Measurements from ENCODE around the gene TNS1.

The TNS1 gene

DNA sequence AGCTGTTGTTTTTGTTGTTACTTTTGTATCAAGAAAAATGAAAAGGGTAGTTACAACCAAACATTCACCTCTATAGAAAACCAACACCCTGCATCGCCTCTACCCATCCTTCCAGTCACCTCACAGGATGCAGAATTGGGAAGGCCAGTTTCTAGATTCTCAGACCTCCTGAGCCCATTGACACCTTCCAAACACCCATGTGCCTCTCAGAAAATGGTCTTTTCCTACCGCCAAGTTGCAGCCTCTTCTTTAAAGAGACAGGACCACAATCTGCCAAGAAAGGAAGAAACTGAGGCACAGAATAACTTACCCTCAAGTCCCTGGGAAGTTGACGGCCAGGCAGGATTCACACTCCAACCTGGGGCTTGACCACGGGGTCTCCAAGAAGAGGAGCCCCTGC, 101.4 kb downstream of the TNS1 start:
- Histone ChIP-seq H3K36me3 (ENCODE audit: control insufficient read depth in 1 of 2, insufficient read depth in 2 of 2, low read length in 2 of 2) (peaks cover 20 to 28% of the 10 kb centered on the region in 2 donors), H3K4me3 (ENCODE audit: low read depth in 1 of 2, low read length in 2 of 2) (no peak overlapping the region), H3K27ac (ENCODE audit: low read length) (peak overlapping the region; percentile 94), H3K4me1 (ENCODE audit: control insufficient read depth in 1 of 2, insufficient read depth in 2 of 2, low read length in 2 of 2) (peaks cover 57 to 92% of the 10 kb centered on the region in 2 donors), H3K27me3 (ENCODE audit: low read depth, low read length) (no peaks in the 10 kb centered on the region), H3K9me3 (ENCODE audit: control insufficient read depth in 1 of 2, low read length in 2 of 2) (no peaks in the 10 kb centered on the region)

DNA sequence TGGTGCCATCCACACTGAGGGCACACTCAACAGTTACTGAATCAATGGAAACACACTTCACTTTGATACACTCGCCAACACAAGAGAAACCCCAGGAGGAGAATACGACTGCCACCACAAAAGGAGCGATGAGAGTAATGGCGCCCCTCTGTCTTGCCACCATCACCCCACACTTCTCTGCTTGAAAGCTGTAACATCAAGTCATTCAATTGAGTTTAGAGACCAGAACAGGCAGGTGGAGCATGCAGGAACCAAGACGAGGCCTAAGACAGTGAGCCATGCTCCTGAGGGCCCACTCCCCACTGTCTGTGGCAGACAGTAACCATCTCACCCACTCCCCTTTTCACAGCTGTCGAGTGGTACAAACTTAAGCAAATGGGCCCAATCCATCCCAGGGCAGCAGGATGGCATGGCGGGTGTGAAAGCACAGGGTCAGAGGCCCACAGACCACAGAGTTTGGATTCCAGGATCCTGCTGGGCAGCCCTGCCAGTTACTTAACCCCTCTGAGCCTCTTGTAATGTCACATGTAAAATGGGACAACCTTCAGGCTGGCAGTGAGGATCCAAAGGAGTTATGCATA, 101.9 kb downstream of the TNS1 start:
- Histone ChIP-seq H3K4me3 (ENCODE audit: low read depth in 1 of 2, low read length in 2 of 2) (no peak overlapping the region), H3K27ac (ENCODE audit: low read length) (peak overlapping the region; percentile 94), H3K27me3 (ENCODE audit: low read depth, low read length) (no peaks in the 10 kb centered on the region), H3K36me3 (ENCODE audit: control insufficient read depth in 1 of 2, insufficient read depth in 2 of 2, low read length in 2 of 2) (peaks cover 25 to 33% of the 10 kb centered on the region in 2 donors), H3K4me1 (ENCODE audit: control insufficient read depth in 1 of 2, insufficient read depth in 2 of 2, low read length in 2 of 2) (peaks cover 55 to 86% of the 10 kb centered on the region in 2 donors), H3K9me3 (ENCODE audit: control insufficient read depth in 1 of 2, low read length in 2 of 2) (no peaks in the 10 kb centered on the region)

DNA sequence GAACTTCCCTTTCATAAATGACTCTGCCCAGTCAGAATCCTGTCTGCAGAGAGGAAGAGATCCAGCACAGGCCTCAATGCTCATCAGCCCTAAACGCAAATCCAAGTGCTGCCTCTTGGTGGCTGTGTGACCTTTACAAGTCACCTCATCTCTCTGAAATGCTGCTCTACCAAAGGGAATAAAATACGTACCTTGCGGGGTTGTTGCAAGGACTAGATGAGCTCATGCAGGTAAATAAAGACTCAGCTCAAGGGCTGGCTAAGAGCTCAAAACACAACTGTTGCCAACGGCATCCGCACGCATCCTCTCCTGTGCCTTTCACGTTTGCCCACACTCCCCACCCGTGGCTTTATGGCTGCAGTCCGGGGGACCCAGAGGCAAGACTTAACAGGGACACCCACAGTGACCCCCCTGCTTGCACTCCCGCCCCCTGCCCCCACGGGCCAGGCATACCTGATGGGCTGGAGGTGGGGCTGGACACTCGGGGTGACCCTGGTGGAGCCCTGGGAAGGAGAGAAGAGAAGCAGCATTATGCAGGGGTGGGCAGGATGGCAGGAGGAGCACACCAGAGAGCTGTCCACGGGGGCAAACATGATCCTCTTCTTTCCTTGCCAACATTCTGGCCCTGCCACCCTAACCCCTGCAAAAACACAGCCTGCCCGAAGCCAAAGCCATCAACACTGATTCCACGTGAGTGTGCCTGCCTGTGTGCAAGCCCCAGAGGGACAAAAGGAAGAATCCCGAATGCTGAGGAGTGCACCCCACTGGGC, 102.6 kb downstream of the TNS1 start:
- Histone ChIP-seq H3K36me3 (ENCODE audit: control insufficient read depth in 1 of 2, insufficient read depth in 2 of 2, low read length in 2 of 2) (peaks cover 32 to 38% of the 10 kb centered on the region in 2 donors), H3K4me1 (ENCODE audit: control insufficient read depth in 1 of 2, insufficient read depth in 2 of 2, low read length in 2 of 2) (peaks cover 55 to 80% of the 10 kb centered on the region in 2 donors), H3K4me3 (ENCODE audit: low read depth in 1 of 2, low read length in 2 of 2) (no peak overlapping the region), H3K27me3 (ENCODE audit: low read depth, low read length) (no peaks in the 10 kb centered on the region), H3K27ac (ENCODE audit: low read length) (no peak overlapping the region), H3K9me3 (ENCODE audit: control insufficient read depth in 1 of 2, low read length in 2 of 2) (no peaks in the 10 kb centered on the region)

DNA sequence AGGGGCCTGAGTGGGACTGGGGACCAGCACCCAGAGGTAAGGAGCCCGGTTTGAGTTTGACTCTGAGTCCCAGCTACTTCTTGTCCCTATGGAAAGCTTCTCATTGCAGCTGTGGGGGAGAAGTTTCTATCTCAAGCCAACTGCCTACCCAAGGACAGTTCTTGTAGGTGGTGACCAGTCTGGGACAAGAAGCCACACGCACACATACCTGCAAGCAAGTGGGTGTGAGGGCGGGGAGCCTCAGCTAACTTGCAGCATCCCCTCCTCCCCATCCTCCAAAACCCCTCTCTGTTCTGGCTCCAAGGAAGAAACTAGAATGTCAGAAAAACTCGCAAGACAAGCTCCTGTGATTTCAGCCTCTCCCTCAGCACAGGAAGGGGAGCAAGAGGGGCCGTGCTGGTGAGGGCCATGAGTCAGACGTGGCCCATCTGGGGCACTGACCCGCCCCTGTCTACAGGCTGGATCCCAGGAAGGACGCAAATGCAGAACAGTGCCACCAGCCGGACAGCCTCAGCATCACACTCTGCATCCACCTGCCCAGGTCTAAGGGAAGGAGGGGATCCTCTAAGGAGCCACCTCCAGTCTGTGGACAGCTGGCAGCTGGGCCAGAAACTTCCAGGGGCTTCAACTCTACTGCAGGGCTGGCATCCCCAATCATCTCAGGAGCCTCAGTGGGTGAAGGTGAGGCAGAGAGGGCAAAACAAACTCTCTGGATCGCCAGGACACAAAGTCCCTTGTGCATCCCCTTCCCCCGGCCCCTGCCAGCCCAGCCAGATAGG, 103.4 kb downstream of the TNS1 start:
- H3K36me3 ChIP-seq (ENCODE audit: control insufficient read depth in 1 of 2, insufficient read depth in 2 of 2, low read length in 2 of 2), result peaks cover 38 to 43% of the 10 kb centered on the region in 2 donors
- H3K4me1 ChIP-seq (ENCODE audit: control insufficient read depth in 1 of 2, insufficient read depth in 2 of 2, low read length in 2 of 2), result peaks cover 50 to 72% of the 10 kb centered on the region in 2 donors
- no peak overlapping the region for H3K4me3 ChIP-seq (ENCODE audit: low read depth in 1 of 2, low read length in 2 of 2)
- H3K9me3 ChIP-seq (ENCODE audit: control insufficient read depth in 1 of 2, low read length in 2 of 2), result no peaks in the 10 kb centered on the region
- no peaks in the 10 kb centered on the region for H3K27me3 ChIP-seq (ENCODE audit: low read depth, low read length)
- H3K27ac ChIP-seq (ENCODE audit: low read length), result peak overlapping the region; percentile 66

DNA sequence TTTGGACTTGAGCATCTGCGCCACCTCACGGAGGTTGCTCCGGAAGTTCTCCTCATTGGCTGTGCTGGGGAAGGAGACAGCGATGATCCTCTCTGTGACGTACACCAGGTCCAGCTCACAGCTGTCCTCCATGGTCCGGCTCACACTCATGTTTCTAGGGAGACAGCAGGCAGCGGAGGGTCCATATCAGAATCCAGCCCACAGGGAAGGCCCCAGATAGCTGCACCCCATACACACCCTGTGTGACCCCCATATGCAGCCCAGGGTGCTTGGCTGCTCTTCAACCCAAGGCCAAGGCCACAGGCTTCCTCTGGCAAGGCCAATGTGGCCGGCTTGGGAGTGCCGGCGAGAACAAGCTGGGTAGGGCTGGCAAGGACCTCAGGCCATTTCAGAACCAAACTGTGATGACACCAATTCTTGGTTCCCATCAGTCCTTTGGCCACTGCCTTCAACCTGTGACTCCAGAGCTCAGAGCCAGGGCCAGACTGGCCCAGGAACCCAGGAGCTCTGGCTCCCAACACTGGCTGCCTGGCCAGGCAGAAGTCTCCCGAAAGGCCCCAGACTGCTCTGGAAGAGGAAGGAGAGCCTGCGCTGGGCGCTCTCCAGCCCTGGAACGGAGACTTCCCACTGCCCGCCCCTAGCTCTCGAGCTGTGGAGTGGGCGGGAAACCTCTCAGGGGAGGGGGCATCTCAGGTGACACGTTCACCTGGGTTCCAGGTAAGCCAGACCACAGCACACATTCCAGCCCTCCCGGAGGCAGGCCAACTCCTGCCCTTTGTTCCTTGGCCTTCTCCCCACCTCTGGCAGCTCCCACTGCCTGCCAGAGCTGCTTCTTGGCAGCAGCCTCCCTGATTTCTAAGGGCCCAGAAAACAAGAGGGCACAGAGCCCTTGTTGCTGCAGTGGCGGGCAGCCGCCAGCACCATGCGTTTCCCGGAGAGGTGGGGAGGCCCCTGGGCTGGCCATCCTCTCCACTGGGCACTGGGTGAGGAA, 104.7 kb downstream of the TNS1 start:
- Histone ChIP-seq H3K27me3 (ENCODE audit: low read depth, low read length) (no peaks in the 10 kb centered on the region), H3K4me3 (ENCODE audit: low read depth in 1 of 2, low read length in 2 of 2) (no peak overlapping the region), H3K27ac (ENCODE audit: low read length) (peak overlapping the region; percentile 66), H3K36me3 (ENCODE audit: control insufficient read depth in 1 of 2, insufficient read depth in 2 of 2, low read length in 2 of 2) (peaks cover 49 to 52% of the 10 kb centered on the region in 2 donors), H3K4me1 (ENCODE audit: control insufficient read depth in 1 of 2, insufficient read depth in 2 of 2, low read length in 2 of 2) (peaks cover 39 to 60% of the 10 kb centered on the region in 2 donors), H3K9me3 (ENCODE audit: control insufficient read depth in 1 of 2, low read length in 2 of 2) (no peaks in the 10 kb centered on the region)

DNA sequence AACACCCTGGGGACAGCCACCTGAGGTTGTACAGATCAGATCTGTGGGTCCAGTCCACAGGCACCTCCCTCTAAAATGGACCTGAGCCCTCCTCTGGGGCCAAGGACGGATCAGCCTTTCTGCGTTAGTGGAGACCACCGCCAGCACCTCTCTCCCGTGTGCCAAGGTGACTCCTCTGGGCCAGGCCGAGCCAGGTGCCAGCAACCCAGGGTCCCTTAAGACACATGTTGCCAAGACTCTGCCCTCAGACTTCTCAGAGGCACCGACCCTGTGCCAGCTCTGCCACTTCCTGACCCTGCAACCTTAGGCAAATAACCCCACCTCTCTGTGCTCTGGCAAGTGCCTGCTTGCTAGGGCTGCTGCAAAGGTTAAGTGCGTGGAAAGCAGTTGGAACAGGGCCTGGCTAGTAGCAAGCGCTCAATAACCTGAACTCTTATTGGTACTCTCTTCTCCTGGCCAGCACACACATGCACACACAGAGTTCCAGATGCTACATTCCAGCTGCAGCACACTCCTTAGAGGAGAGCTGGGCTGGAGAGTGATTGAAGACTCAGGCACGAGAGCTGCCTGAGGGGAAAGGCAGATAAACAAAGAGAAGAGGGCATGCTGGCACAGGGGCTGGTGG, 105.6 kb downstream of the TNS1 start:
- H3K27me3 ChIP-seq (ENCODE audit: low read depth, low read length), result no peaks in the 10 kb centered on the region
- H3K36me3 ChIP-seq (ENCODE audit: control insufficient read depth in 1 of 2, insufficient read depth in 2 of 2, low read length in 2 of 2), result peaks cover 57 to 61% of the 10 kb centered on the region in 2 donors
- H3K4me3 ChIP-seq (ENCODE audit: low read depth in 1 of 2, low read length in 2 of 2), result no peak overlapping the region
- H3K27ac ChIP-seq (ENCODE audit: low read length), result no peak overlapping the region
- no peaks in the 10 kb centered on the region for H3K9me3 ChIP-seq (ENCODE audit: control insufficient read depth in 1 of 2, low read length in 2 of 2)
- H3K4me1 ChIP-seq (ENCODE audit: control insufficient read depth in 1 of 2, insufficient read depth in 2 of 2, low read length in 2 of 2), result peaks cover 30 to 51% of the 10 kb centered on the region in 2 donors

DNA sequence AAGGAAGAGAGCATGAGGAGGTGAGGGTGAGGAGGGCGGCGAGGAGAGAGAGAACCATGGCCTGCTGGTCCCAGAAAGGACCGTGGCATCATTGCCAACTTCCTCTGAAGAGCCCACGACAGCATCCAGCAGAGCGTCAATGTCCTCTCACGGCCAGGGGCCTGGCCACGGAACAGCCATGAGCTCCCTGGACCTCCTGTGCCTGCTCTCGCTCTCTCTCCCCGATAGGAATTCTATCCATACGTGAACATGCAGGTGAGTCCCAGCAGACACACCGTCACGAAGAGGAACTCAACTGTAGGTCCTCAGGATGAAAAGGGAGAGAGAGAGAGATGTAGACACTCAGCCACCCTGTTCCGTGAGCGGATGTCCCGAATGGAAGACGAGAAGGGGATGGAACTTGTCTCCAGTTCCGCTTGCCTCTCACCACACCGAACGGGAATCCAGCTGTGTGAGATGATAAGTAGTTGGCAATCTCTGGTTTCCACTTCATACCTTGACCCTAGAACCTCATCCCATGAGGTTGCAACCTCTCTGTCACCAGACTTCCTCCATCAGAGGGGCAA, 107.6 kb downstream of the TNS1 start:
- Histone ChIP-seq H3K9me3 (ENCODE audit: control insufficient read depth in 1 of 2, low read length in 2 of 2) (no peaks in the 10 kb centered on the region), H3K27ac (ENCODE audit: low read length) (no peak overlapping the region), H3K4me1 (ENCODE audit: control insufficient read depth in 1 of 2, insufficient read depth in 2 of 2, low read length in 2 of 2) (peaks cover 21 to 41% of the 10 kb centered on the region in 2 donors), H3K36me3 (ENCODE audit: control insufficient read depth in 1 of 2, insufficient read depth in 2 of 2, low read length in 2 of 2) (peaks cover 69 to 77% of the 10 kb centered on the region in 2 donors), H3K27me3 (ENCODE audit: low read depth, low read length) (no peaks in the 10 kb centered on the region), H3K4me3 (ENCODE audit: low read depth in 1 of 2, low read length in 2 of 2) (no peak overlapping the region)

DNA sequence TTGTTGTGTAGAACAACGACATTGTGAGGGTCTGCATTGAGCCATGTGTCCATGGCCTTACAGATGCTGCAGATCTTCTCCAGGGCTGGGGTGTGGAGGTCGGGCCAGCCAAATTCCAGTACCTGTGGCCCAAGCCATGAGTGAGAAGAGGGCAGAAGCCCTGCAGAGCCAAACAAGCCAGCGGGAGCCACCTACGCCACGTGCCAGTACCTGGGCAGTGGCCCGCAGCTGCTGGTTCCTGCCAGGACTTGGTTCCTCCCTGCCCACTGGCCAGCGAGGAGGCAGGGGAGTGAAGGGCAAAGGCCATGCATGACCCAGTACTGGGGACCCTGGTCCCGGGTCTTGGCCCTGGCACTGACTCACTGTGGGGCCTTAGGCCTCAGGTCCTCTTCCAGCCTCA, 109.4 kb downstream of the TNS1 start:
- no peaks in the 10 kb centered on the region for H3K27me3 ChIP-seq (ENCODE audit: low read depth, low read length)

DNA sequence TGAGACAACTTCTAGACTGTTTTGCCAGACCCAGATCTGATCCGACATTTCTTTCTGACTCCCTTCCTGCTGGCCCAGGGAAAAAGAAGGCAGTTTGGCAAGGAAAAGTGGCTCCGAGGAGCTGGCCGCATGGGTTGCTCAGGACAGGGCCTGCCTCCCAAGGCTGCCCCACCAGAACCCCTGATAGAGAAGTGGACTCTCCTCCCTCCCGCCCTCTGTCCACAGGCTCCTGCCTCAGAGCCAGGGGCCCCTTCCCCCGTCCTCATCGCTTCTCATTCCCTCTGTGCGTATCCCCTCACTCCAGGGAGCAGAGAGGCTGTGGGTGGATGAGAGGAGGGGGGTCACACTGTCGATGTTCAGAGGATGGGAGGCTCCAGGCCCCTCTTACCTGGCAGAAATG, 110.2 kb downstream of the TNS1 start:
- Histone ChIP-seq H3K36me3 (ENCODE audit: control insufficient read depth in 1 of 2, insufficient read depth in 2 of 2, low read length in 2 of 2) (peaks cover 81 to 88% of the 10 kb centered on the region in 2 donors), H3K27ac (ENCODE audit: low read length) (no peak overlapping the region), H3K4me1 (ENCODE audit: control insufficient read depth in 1 of 2, insufficient read depth in 2 of 2, low read length in 2 of 2) (peaks cover 0 to 18% of the 10 kb centered on the region in 2 donors), H3K4me3 (ENCODE audit: low read depth in 1 of 2, low read length in 2 of 2) (no peak overlapping the region), H3K9me3 (ENCODE audit: control insufficient read depth in 1 of 2, low read length in 2 of 2) (no peaks in the 10 kb centered on the region), H3K27me3 (ENCODE audit: low read depth, low read length) (no peaks in the 10 kb centered on the region)

More for the DNA sequence above, 109.4 kb downstream of the TNS1 start:
- H3K4me3 ChIP-seq (ENCODE audit: low read depth in 1 of 2, low read length in 2 of 2), result no peak overlapping the region
- H3K9me3 ChIP-seq (ENCODE audit: control insufficient read depth in 1 of 2, low read length in 2 of 2), result no peaks in the 10 kb centered on the region
- peaks cover 85 to 87% of the 10 kb centered on the region in 2 donors for H3K36me3 ChIP-seq (ENCODE audit: control insufficient read depth in 1 of 2, insufficient read depth in 2 of 2, low read length in 2 of 2)
- H3K27ac ChIP-seq (ENCODE audit: low read length), result no peak overlapping the region
- peaks cover 5 to 27% of the 10 kb centered on the region in 2 donors for H3K4me1 ChIP-seq (ENCODE audit: control insufficient read depth in 1 of 2, insufficient read depth in 2 of 2, low read length in 2 of 2)

DNA sequence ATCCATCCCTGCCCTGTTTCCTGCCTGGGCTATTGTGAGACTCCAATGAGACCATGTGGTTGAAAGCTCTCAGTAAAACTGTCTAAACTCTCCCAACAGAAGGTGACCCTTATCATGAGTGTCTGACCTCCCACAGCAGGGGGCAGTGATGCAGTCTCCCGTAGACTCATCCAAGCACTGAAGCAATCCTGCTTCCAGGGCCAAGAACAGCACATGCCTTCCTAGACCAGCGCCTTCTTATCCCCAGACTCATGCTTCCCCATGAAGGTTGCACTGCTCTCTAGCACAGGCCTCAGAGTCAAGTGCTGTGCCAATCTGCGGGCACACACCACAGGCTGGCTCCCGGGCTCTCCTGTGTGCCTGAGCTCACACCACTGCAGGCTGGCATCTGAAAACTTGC, 112.3 kb downstream of the TNS1 start:
- no peaks in the 10 kb centered on the region for H3K27me3 ChIP-seq (ENCODE audit: low read depth, low read length)
- peaks cover 0 to 14% of the 10 kb centered on the region in 2 donors for H3K4me1 ChIP-seq (ENCODE audit: control insufficient read depth in 1 of 2, insufficient read depth in 2 of 2, low read length in 2 of 2)
- H3K36me3 ChIP-seq (ENCODE audit: control insufficient read depth in 1 of 2, insufficient read depth in 2 of 2, low read length in 2 of 2), result peaks cover 74 to 78% of the 10 kb centered on the region in 2 donors
- no peak overlapping the region for H3K27ac ChIP-seq (ENCODE audit: low read length)
- H3K9me3 ChIP-seq (ENCODE audit: control insufficient read depth in 1 of 2, low read length in 2 of 2), result no peaks in the 10 kb centered on the region
- no peak overlapping the region for H3K4me3 ChIP-seq (ENCODE audit: low read depth in 1 of 2, low read length in 2 of 2)

Measured in muscle layer of duodenum (tissue), 2 donors.